Tibial nerve (tissue), 4 donors: ENCODE data around the gene CKAP5. TPM values are rescaled to one million over a fixed set of nuclear protein-coding genes. Genes with fewer than 3 reads are reported as not detected.

Experiments used
- DNase-seq, 2 donors: peaks; one replicate each; pipeline ENCODE4 v3.0.0-alpha.2; 2019; ENCODE audit warnings: low spot score in 2 of 2
- H3K27ac ChIP-seq, 4 donors: fragments of 200-600 bp; sonication (generic) in 3 of 4; one replicate each; pipeline ENCODE4 v1.5.1; 2017 to 2019; ENCODE audit warnings: mild to moderate bottlenecking in 1 of 4
- H3K27me3 ChIP-seq, 2 donors: fragments of 200-600 bp; sonication (generic) in 1 of 2; one replicate each; pipeline versions ENCODE4 v1.5.1 to v1.6.0; 2017 to 2019
- H3K36me3 ChIP-seq, 3 donors: fragments of 200-600 bp; sonication (generic); one replicate each; pipeline ENCODE4 v1.5.1; 2018 to 2019
- H3K4me1 ChIP-seq, 4 donors: fragments of 200-600 bp; sonication (generic) in 3 of 4; one replicate each; pipeline ENCODE4 v1.5.1; 2017 to 2019
- H3K4me3 ChIP-seq, 4 donors: fragments of 200-600 bp; sonication (generic) in 3 of 4; one replicate each; pipeline ENCODE4 v1.5.1; 2017 to 2019; ENCODE audit warnings: mild to moderate bottlenecking in 1 of 4, moderate library complexity in 1 of 4
- H3K9me3 ChIP-seq, 4 donors: fragments of 200-600 bp; sonication (generic) in 3 of 4; one replicate each; pipeline ENCODE4 v1.5.1; 2017 to 2019
- EP300 ChIP-seq, 2 donors: sonication (generic); formaldehyde crosslinking; IDR thresholded peaks; one replicate each; pipeline ENCODE4 v1.6.1; 2017; ENCODE audit warnings: antibody characterized with exemption in 2 of 2, mild to moderate bottlenecking in 1 of 2
- POLR2A ChIP-seq, 2 donors: fragments of 450-650 bp; IDR thresholded peaks; one replicate each; pipeline ENCODE4 v1.6.1; 2017; ENCODE audit warnings: antibody characterized with exemption in 2 of 2, mild to moderate bottlenecking in 2 of 2, moderate library complexity in 2 of 2
- WGBS, 2 donors: methylation state at CpG; one replicate each; pipeline ENCODE4 v1.1.5; 2018; 5-methylcytosine and 5-hydroxymethylcytosine counted together
- total RNA-seq, 4 donors: library from RNA; depleted of rRNA; stranded (reverse); fragments of >200 nt; gene quantifications; one replicate each; pipeline ENCODE4 v1.1.0, GENCODE V29; 2016
- TF ChIP-seq, protein P1 (sequence below), 5 experiments: fragments of 200-600 bp in 3 of 5; fragments of 450-650 bp in 2 of 5; sonication (generic) in 3 of 5; IDR thresholded peaks; one replicate each; pipeline ENCODE4 v1.5.1; 2016 to 2019; ENCODE audit warnings: antibody characterized with exemption in 5 of 5, mild to moderate bottlenecking in 3 of 5, moderate library complexity in 2 of 5

CKAP5 gene
- total RNA-seq, 4 donors from 2014 or later: 36.9 to 52.7 (median 47.7) TPM

DNA sequence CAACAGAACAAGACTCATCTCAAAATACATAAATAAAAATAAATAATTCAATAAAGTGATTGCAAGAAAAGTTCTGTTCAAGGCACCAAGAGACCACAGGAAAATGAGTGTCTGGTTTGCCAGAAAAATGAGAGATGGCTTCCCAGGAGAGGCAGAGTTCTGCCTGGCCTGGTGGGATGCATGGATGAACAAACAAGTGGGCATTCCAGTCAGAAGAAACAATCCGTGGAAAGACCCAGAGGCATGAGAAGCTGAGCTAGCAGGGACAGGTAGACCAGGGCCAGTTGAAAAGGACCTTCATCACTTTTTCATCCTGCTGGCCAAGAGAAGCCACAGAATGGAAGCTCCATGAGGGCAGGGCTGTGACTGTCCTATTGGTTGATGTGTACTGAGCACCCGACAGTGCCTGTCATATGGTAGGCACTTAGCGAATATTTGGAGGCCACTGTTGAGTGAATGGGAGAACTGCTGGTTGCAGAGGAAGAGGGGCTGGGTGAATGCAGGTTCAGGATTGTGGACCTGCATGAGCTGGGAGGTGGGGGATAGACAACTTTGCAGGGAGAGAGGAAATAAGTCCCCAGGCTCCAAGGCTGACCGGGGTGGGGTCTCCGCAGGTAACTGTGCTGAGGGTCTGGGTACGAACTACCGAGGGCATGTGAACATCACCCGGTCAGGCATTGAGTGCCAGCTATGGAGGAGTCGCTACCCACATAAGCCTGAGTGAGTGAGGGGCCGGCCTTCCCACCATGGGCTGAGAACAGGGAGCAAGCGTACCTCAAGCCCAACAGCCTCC lies 123.3 kb downstream of the CKAP5 start:
- WGBS, 2 donors: 91 to 93% methylated on average over 11 of the region's 11 CpGs

DNA sequence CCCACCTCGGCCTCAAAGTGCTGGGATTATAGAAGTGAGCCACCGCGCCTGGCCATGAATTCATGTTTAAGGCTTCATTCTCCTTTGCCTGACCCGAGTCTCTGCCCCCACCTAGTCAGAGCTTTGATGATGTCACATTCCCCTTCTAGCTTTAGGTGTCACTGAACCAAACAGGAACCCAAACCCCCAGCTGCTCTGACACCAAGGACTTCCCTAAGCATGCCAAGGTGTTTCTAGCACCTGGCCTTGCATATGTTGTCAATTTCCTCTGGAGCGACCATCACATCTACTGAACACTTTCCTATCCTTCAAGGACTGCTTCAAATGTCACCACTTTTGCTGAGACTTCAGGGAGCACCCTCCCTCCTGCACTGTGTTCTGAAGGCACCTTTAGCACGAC lies 124.8 kb downstream of the CKAP5 start:
- no peaks in the 10 kb centered on the region for H3K36me3 ChIP-seq
- H3K27ac ChIP-seq: no peak overlapping the region
- TF ChIP-seq EP300 (IDR thresholded peaks at IDR 0.05) (no peak), POLR2A (IDR thresholded peaks at IDR 0.05) (no peak)
- TF ChIP-seq, protein P1, sequence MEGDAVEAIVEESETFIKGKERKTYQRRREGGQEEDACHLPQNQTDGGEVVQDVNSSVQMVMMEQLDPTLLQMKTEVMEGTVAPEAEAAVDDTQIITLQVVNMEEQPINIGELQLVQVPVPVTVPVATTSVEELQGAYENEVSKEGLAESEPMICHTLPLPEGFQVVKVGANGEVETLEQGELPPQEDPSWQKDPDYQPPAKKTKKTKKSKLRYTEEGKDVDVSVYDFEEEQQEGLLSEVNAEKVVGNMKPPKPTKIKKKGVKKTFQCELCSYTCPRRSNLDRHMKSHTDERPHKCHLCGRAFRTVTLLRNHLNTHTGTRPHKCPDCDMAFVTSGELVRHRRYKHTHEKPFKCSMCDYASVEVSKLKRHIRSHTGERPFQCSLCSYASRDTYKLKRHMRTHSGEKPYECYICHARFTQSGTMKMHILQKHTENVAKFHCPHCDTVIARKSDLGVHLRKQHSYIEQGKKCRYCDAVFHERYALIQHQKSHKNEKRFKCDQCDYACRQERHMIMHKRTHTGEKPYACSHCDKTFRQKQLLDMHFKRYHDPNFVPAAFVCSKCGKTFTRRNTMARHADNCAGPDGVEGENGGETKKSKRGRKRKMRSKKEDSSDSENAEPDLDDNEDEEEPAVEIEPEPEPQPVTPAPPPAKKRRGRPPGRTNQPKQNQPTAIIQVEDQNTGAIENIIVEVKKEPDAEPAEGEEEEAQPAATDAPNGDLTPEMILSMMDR (IDR thresholded peaks at IDR 0.05): no peak
- no peaks in the 10 kb centered on the region for H3K4me1 ChIP-seq
- 77 to 84% methylated on average over 6 of the region's 6 CpGs for WGBS, 2 donors
- no peaks in the 10 kb centered on the region for H3K27me3 ChIP-seq
- no peaks in the 10 kb centered on the region for H3K9me3 ChIP-seq
- no peak overlapping the region for H3K4me3 ChIP-seq
- DNase-seq: no peak

More for the DNA sequence above, 123.3 kb downstream of the CKAP5 start:
- Histone ChIP-seq H3K4me1 (no peaks in the 10 kb centered on the region), H3K36me3 (no peaks in the 10 kb centered on the region), H3K27me3 (no peaks in the 10 kb centered on the region), H3K4me3 (no peak overlapping the region), H3K27ac (no peak overlapping the region), H3K9me3 (no peaks in the 10 kb centered on the region)
- TF ChIP-seq EP300 (IDR thresholded peaks at IDR 0.05): no peak
- TF ChIP-seq, protein P1 (IDR thresholded peaks at IDR 0.05): no peak
- no peak for TF ChIP-seq POLR2A (IDR thresholded peaks at IDR 0.05)
- no peak for DNase-seq

DNA sequence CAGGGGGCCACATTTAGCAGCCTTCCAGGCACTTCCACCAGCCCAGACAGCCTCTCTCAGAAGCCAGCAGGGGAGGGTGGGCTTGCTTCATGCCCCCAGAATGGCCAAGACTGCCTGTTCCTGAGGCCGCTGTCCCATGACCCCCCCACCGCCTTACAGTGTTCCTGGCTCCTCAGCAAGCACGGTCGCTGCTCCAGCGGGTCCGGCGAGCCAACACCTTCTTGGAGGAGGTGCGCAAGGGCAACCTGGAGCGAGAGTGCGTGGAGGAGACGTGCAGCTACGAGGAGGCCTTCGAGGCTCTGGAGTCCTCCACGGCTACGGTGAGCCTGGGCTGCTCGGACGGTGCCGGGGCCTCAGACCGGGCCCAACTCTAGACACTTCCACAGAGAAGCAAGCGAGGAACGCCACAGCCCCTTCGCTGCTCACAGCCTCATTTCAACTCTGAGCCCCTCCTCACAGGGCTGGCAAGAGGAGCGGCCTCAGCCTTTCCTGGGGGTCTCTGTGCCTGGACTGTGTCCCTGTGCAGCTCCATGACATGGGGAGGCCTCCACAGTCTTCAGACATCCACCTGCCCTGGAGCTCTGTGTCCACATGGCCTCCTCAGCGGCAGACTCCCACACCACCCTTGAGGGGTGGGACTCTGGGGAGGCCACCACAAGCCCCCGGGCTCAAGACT lies 126.4 kb downstream of the CKAP5 start:
- TF ChIP-seq POLR2A (IDR thresholded peaks at IDR 0.05) (no peak), EP300 (IDR thresholded peaks at IDR 0.05) (no peak)
- TF ChIP-seq, protein P1 (IDR thresholded peaks at IDR 0.05): no peak
- Histone ChIP-seq H3K36me3 (no peaks in the 10 kb centered on the region), H3K4me3 (no peak overlapping the region), H3K27me3 (no peaks in the 10 kb centered on the region), H3K27ac (no peak overlapping the region), H3K9me3 (no peaks in the 10 kb centered on the region), H3K4me1 (no peaks in the 10 kb centered on the region)
- 87 to 94% methylated on average over 17 to 24 of the region's 25 CpGs for WGBS, 2 donors
- DNase-seq: no peak

DNA sequence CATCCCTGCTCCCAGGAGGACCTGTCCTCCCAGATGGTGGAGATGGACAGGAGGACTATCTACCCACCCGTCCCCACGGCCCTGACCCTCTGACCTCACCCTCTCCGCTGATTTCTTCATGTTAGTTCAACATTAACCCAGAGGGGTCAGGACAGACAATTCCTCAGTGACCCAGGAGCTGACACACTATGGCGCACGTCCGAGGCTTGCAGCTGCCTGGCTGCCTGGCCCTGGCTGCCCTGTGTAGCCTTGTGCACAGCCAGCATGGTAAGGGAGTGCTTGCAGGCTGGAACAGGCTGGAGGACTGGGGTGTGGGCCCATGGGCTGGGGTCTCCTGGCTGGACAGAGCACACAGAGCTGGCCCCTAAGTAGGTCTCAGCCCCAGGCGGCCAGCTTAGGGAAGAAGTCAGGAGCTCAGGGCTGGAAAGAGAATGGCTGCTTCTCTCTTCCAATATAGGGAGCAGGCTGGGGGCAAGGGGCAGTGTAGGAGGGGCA lies 127.0 kb downstream of the CKAP5 start, which contains the start of gene F2:
Gene F2, plus strand, starts transcription at position 166 of the 495 bp plus-strand sequence. Its CDS starts 23 bp downstream, at position 189.
- TF ChIP-seq EP300 (IDR thresholded peaks at IDR 0.05) (no peak), POLR2A (IDR thresholded peaks at IDR 0.05) (no peak)
- TF ChIP-seq, protein P1 (IDR thresholded peaks at IDR 0.05): no peak
- Histone ChIP-seq H3K4me1 (no peaks in the 10 kb centered on the region), H3K27me3 (no peaks in the 10 kb centered on the region), H3K27ac (no peak within 1 kb of the TSS), H3K4me3 (no peak within 1 kb of the TSS), H3K36me3 (no peaks in the 10 kb centered on the region), H3K9me3 (no peaks in the 10 kb centered on the region)
- WGBS, 2 donors: 41 to 58% methylated on average over 7 of the region's 7 CpGs
- DNase-seq: no peak
